Right renal cortex interstitium (tissue), 3 donors: ENCODE data around the gene CACNB3. TPM values are rescaled to one million over a fixed set of nuclear protein-coding genes. Genes with fewer than 3 reads are reported as not detected.

ENCODE experiments used
- DNase-seq, 3 donors: peaks; one replicate each; pipeline ENCODE4 v3.0.0-alpha.2; 2013; ENCODE audit warnings: low read depth in 3 of 3, low spot score in 2 of 3
- polyA plus RNA-seq, 3 donors: library from polyadenylated mRNA; unstranded; fragments of 120-200 nt; gene quantifications; one replicate each; pipeline ENCODE4 v1.2.1, GENCODE V29; 2013; ENCODE audit not compliant: insufficient read length in 3 of 3

The CACNB3 gene
- polyA plus RNA-seq, 3 donors = 40.3 to 47.6 (median 43.1) TPM

DNA sequence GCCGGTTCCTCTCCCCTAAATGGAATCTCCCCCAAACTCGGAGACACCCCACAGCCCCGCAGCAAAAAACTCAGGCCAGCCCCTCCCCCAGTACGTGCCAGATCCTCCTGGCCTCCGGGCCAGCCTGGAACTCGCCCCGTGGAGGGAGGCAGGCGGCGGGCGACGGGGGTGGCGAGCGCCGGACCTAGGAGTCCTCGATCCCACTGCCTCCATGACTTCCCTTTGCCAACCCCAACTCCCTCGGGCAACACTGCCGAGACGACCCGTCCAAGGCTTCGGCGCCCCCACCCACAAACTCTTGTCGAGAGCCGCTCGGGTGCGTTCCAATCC is 29.8 kb upstream of the CACNB3 start:
- no peak for DNase-seq

DNA sequence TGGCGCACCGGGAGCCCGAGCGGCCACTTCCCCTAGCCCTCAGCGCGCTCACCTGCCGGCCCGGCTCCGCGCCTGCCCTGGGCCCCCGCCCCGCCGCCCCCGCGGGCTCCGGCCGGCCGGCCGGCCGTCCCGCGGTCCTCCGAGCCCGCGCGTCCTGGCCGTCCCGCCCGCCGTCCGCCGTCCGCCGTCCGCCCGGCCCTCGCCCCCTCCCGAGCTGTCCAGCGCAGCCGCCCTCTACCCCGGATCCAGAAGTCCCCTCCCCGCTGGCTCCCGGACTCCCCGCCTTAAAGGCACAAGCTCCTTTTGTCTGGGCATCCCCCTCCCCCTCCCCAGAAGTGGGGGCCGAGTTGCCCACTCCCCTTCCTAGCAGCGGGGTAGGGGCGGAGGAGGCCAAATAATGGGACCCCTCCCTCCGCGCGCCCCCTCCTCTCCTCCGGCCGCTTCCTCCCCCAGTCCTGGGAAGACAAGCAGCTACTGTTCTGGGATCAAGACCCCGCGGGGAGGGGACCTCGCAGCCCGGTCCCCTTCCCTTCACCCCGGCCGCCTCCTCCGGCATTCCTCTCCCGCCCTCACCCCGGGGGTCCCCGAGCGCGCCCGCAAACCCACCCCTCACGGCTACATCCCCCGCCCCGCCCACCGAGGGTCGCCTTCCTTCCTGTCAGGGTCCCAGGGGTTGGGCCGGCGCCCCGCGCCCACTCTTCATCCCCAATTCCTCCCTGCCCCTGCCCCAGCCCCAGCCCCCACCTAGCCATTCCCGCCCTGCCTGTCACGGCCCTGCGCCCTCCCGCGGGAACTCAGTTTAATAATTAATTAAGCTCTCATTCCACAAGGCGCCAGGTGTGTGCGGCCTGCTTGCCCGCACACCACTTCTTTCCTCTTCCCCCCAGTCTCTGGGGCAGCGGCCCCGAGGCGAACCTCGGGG is 29.2 kb upstream of the CACNB3 start, which contains the start of gene ADCY6:
TSS of gene ADCY6 (minus strand) at position 236 of the 922 bp plus-strand sequence. CDS start 5,655 bp downstream, outside the sequence.
- DNase-seq = peak in 2 of 3 donors; percentile 47 to 76

DNA sequence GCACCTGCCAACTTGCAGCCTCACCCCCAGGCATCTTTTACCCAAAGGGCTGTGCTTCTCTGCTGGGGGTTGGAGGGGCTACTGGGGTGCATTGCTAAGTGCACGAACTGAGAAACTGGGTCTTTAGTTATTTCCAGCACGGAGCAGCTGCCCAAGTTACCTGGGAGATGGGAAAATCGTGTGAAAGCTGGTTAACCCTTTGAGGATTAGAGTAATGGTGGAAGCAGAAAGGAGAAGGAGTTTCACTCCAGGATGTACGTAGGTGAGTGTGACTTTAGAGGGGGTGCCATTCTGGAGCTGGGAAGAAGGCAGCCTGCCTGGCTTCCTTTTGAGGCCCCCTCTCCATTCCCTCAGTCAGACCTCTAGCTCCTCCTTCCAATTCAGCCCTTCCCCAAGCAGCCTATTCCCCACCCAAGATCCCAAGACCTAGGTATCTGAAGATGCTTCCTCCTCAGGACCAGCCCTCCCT is 28.4 kb upstream of the CACNB3 start:
- no peak for DNase-seq

DNA sequence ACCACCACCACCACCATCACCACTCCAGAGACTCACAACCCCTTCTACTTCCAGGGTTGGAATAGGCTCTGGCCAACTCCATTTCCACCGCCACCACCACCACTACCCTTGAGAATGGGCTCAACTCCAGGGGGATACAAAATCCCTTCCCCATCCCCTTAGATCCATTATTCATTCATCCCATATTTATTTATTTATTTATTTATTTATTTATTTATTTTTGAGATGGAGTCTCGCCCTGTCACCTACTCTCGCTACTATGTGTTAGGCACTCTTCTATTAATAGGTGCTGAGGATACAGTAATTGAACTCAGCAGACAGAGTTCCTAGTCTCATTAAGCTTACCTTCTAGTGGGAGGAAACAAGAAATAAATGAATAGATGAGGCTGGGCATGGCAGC is 24.6 kb upstream of the CACNB3 start:
- no peak for DNase-seq

DNA sequence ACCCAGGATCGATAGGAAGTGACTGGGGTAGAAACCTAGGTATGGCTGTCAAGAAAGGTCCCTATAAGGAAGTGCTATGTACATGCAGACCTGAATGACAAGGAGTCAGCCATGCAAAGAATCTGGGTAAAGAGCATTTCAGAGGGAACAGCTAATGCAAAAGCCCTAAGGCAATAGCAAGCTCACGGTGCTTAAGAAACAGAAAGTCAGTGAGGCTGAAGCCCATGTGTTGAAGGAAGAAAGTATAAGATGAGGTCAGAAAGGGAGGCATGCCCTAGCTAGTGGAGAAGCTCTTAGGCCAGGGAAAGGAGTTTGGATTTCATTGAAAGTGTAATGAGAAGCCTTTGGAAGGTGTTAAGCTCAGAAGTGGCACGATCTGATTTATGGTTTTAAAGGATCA is 23.4 kb upstream of the CACNB3 start:
- DNase-seq = no peak

DNA sequence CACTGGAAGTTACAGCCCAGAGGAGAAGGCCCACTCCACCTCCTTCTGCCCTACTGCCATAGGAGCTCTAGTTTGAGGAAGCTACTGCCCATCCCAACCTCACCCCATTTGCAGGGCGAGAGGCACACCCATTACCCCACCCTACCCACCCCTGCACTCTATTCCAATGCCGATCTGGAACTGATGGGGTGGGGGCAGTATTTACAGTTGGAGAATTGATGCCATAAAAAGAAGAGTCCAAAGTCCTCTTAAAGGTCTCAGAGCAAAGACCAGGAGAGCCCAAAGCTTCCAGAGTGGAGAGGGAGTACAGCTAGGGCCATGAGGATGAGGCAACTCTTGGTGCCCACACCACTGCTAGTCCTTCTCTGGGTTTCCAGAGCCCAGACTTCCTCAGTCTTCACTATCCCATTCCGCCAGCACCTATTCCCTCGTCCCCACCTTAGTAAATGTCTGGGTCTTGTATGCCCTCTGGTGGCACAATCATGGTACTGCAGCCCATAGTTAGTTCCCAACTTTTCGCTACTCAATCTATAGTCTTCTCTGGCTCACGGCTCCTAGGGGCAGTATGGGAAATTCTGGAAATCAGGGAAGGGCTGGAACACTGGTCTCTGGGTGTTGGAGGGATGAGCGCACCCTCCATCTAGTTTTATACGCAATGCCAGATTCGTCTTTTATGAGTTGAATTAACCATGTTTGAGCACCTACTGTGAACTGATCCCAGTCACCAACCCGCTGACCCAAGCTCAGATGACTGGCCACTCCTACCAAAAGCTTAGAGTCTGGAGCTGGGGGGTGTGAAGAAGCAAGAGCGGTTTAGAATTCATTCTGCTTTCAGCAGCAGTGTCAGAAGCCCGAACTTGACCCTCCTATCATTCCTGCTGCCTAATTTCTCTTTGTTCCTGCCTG is 22.5 kb upstream of the CACNB3 start:
- peak in 1 of 3 donors; percentile 74 for DNase-seq

DNA sequence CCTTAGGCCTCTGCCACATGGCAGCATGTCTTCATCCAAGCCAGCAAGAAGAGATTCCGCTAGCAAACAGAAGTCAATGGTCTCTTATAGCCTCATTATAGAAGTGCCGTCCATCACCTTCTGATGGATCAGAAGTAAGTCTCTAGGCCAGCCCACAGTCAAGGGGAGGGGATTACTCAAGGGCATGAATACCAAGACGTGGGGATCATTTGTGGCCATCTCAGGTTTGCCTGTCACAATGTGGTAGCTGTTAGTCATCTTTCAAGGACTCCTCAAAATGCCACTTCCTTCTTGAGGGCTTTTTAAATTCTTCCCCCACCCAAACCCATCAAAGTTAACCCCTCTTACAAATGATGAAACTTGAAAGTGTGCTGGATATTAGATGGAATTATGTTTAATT is 21.3 kb upstream of the CACNB3 start:
- DNase-seq = no peak

DNA sequence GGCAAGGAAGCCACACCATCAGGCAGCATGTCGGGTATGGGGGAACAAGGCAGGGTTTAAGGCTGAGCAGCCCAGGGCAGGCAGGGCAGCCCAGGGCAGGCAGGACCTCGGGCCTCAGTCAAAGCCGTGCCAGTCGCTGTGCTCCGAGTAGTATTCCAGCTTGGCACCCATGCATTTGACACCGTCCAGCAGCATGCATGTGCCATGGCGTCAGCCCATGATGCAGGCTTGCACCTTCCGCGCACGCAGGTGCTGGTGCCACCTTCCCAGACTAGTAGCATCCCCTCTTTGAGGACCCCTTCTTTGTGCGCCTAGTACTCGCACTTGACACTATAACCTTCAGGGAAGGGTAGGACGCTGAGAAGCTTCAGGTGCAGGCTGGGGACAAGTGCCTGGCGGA is 17.8 kb upstream of the CACNB3 start:
- no peak for DNase-seq

DNA sequence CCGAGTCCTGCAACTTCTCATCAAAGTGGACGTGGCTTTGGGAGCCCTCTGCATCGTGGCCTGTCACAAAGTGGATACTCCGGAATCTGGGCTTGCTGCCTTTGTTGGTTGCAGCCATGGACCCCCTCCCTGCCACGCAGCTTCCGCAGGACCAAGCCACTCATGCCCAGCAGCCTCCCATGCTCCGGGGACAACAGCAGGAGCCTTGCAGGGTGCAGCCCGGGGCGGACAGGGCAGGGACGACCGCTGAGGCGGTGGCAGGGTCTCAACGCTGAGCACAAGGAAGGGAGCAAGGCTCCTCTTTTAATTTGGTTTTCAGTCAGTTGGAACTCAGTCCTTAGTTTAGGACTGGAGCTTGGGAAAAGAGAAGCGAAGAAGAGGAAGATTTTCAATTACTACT is 17.3 kb upstream of the CACNB3 start:
- DNase-seq = no peak

DNA sequence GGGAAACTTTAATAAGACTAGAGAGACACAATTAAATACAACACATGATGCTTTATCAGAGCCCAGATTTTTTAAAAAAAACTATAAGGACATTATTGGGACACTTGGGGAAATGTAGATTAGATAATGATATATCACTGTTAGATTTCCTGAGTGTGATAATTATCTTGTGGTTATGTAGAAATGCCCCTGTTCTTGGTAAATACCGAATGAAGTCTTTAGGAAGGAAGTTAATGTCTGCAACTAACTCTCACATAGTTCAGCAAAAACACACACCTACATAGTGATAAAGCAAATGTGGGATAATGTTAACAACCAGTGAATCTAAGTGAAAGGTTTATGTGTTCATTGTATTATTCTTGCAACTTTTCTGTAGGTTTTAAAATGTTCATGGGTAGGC is 14.6 kb upstream of the CACNB3 start:
- no peak for DNase-seq

DNA sequence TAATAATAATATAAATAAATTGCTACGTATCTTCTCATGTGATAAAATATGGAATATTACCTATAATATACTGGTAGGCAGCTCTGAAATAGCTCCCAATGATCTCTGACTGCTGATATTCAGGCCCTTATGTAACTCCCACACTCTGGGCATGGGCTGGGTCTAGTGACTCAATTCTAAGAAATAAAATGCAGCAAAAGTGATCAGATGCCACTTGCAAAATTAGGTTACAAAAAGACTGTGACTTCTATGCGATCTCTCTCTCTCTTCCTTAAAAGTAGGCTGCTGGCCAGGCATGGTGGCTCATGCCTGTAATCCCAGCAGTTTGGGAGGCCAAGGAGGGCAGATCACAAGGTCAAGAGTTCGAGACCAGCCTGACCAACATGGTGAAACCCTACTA is 10.3 kb upstream of the CACNB3 start:
- no peak for DNase-seq

DNA sequence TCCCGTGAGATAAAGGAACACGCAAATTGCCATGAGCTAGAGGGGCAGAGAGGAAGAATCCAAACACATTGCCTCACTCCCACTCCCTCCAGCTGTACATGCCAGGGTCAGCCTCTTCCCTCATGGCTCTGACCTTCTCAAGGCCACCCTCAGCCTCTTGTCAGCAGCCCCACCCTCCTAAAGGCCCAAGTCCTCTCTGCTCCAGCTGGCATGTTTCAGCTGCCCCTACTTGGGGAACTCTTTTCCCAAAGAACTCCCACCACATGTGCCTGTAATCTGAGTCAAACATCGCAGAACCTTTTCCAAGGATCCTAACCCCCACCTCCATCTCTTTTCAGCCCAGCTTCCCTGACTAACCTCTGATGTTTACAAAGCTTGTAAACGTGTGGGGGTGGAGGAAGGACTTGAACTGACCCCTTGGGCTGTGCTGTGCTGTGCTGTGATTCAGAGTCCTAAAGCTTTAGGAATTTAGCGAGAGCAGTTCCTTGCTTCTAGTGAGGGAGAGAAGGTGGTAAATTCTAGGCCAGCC is 7.3 kb upstream of the CACNB3 start:
- DNase-seq = no peak

DNA sequence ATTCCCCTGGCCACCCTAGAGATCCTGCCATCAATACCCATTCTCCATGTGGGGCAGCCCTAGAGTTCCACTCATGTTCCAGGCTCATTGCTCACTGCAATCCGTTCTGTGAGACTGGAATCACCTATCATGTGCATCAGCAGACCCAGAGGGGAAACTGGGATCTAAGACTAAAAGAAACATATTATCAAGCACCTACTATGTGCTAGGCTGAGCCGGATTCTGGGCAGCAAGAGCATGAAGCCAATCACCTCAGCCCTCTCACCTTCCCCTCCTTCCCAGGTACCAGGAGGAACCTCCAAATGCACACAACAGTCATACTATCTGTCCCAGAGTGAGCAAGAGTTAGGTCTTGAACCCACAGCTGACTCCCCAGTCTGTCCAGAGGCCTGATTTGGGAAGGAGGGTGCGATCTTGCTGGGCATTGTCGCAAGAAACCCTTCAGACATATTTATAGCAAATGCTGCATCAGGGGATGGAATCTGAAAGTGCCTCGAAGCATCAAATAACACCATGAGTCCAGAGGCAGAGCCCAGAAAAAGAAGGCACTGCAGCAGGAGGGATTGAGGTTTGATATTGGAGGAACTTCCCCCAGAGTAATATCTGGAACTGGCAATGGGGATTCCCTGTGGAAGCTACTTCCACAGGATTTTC is 6.7 kb upstream of the CACNB3 start:
- no peak for DNase-seq

DNA sequence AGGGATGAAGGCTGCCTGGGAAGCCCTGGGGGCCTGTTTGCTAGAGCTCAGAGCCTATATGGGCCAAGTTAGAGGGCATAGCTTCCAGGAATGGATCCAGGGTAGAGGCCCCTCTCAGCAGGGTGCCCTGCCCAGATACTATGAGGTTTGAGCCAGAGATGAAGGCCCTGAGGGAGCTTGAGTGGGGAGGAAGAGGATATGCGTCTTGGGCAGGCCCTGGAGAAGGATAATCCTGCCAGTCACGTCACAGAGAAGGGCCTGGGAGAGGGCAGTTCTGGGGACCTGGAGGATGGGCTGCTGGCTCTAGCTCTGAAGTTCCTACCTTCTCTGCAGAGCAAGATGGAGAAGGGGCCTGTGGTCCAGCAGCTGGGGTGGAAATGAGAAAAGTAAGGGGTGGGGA is 5.9 kb upstream of the CACNB3 start:
- no peak for DNase-seq

DNA sequence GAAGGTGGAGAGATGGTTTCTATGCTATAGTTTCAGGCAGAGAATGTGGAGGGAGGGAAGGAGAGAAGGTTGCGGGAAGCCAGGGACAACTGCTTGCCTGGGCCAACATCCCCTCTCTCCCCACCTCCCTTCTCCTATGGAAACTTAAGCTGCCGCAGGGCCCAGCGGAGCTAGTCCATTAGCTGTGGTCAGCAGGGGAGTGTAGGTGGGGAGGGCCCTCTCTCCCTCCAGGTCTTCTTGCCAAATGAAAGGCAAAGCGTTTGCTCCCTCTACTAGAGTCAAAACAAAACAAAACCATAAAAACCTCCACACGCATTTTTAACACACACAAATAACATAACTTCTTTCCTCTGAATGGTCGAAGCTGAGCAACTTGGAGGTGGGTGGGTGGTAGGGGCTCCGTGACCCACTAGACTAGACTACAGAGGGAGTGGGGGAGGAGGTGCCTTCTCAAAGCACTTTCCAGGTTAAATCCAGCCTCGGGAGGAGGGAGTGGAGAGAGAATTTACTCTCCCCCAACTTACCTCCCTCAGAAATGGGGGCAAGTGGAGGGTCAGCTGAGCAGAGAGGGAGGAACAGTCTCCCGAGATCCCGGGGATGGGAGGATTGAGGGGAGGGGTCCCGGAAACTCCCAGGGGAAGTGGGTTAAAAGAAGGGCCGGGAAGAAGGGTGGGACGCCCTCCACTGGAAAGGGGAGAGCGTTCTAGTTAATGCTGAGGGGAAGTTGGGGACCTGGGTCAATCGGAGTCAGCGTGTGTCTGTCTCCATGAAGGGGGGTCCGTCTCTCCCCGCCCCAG is 4.6 kb upstream of the CACNB3 start:
- no peak for DNase-seq

DNA sequence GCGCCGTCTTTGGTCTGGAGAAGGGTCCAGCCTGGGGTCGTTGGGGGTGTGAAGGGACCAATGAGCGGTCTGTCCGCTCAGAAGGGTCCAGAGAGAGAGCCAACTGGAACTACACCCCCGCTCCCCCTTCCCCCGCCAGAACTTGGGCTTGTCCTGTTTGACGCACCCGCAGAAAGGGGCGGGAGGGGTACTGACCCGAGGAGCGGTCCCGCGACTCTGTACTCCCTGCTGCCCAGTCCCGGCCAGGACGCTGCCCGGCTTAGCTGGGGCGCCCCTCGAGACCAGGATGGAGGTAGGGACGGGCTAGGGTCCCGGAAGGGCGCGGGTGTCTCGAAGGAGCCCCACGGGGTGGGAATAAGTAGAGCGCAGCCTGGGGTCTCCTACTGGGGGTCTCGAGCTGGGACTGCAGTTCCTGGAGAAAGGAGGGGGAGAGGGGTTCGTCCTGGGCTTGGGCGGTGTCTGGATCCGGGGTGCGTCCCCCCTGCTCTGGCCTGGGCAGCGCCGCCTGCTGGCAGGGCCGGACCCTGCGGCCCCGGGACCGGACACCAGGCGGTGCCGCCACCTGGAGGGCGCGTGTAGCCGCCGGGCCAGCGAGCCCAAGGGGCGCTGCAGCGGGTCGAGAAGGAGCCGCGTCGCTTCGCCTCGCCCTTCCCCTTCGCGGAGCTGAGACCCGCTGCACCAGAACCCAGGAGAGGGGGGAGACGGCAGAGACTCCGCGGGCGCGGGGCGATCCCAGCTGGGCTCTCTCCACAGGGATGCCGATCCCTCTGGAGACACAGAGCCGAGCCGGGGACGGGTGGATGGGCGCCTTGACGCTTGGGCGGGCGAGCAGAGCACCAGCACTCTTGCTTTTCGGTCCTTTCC is 3.8 kb upstream of the CACNB3 start:
- DNase-seq = peak in 1 of 3 donors; percentile 65

DNA sequence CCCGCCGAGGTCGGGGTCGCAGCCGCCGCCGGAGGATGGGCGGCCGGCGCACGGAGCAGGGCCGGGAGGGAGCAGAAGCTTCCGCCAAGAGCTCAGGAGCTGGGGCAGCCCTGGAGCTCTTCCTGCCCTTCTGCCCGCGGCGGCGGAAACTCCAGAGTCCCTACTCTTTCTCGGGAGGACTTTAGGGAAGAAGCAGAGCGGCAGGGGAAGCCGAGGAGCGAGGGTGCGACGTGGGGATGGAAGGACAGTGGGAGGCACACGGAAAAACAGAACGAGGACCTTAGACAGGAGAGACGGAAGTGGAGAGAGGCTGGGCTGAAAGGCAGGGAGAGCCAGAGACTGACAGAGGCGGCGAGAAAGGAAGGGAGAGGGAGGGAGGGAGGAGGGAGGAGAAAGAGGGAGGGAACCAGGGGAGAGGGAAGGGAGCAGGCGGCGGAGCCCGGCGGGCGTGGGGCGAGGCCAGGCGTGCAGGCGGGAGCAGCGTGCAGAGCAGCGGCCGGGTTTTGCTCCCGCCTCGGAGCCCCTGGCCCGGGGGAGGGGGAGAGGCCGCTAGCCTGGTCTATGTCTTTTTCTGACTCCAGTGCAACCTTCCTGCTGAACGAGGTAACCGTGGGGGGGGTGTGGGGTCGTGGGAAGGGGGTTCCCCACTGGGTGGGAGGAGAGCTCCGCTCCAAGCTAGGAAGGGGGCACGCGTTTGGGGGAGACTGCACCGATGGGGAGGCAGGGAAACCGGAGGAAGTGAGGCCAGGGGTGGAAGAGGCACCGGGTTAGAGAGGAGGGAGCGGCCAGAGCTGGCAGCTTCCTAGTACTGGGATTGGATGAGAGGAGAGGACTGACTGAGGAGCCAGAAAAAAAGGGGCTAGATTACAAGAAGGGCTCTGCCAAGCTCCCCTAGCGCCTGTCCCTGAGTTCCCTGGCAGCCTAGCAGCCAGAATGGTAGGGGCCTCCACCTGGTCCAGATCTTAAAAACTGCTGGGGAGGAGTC is 2.9 kb upstream of the CACNB3 start:
- DNase-seq = peak; percentile 69 to 80 (median 77)
